ENCODE data around the gene KIF6. TPM values are rescaled to one million over a fixed set of nuclear protein-coding genes. Genes with fewer than 3 reads are reported as not detected.

The KIF6 gene
- total RNA-seq, 1 experiment from 2014 or later: 2.7 TPM

GRCh38 chr6:39540454-39540853 is 184.8 kb downstream of the KIF6 start:
- ChIA-PET CTCF (no interaction called here), POLR2A (ENCODE audit: low non-redundant PET) (no interaction called here)
- H3K36me3 ChIP-seq (ENCODE audit: insufficient read depth, low read length, poor library complexity, severe bottlenecking): no peaks in the 10 kb centered on the region
- H3K4me3 ChIP-seq (ENCODE audit: low read depth, low read length, poor library complexity, severe bottlenecking): no peak overlapping the region
- TF ChIP-seq CTCF (conservative IDR thresholded peaks at IDR 0.05; ENCODE audit: low read depth, low read length) (no peak), EZH2 (IDR thresholded peaks at IDR 0.05; ENCODE audit: borderline replicate concordance, low read depth, low read length, poor library complexity, severe bottlenecking) (no peak)
- no peaks in the 10 kb centered on the region for H3K27me3 ChIP-seq (replicated peaks; ENCODE audit: insufficient read depth, low read depth, low read length, poor library complexity)
- DNase-seq (ENCODE audit: low spot score): no peak
- no peaks in the 10 kb centered on the region for H3K4me1 ChIP-seq (ENCODE audit: insufficient read depth, low read length, poor library complexity, severe bottlenecking)
- H3K9me3 ChIP-seq (ENCODE audit: low read depth, low read length, poor library complexity, severe bottlenecking): no peaks in the 10 kb centered on the region
- no TSS peak for BruUV-seq (replicated peaks)
- no peak overlapping the region for H3K27ac ChIP-seq (ENCODE audit: low read depth, low read length, poor library complexity, severe bottlenecking)
- intact Hi-C loops (cut with micrococcal nuclease; ENCODE audit: unreplicated experiment): no loop called here

- H3K4me1 ChIP-seq (ENCODE audit: insufficient read depth, low read length, poor library complexity, severe bottlenecking): no peaks in the 10 kb centered on the region
- TF ChIP-seq EZH2 (IDR thresholded peaks at IDR 0.05; ENCODE audit: borderline replicate concordance, low read depth, low read length, poor library complexity, severe bottlenecking) (no peak), CTCF (conservative IDR thresholded peaks at IDR 0.05; ENCODE audit: low read depth, low read length) (no peak)
- H3K4me3 ChIP-seq (ENCODE audit: low read depth, low read length, poor library complexity, severe bottlenecking): no peak overlapping the region
- no peaks in the 10 kb centered on the region for H3K27me3 ChIP-seq (replicated peaks; ENCODE audit: insufficient read depth, low read depth, low read length, poor library complexity)
- H3K36me3 ChIP-seq (ENCODE audit: insufficient read depth, low read length, poor library complexity, severe bottlenecking): no peaks in the 10 kb centered on the region
- intact Hi-C loops (cut with micrococcal nuclease; ENCODE audit: unreplicated experiment): no loop called here
- no peak overlapping the region for H3K27ac ChIP-seq (ENCODE audit: low read depth, low read length, poor library complexity, severe bottlenecking)
- no TSS peak for BruUV-seq (replicated peaks)
- ChIA-PET POLR2A (ENCODE audit: low non-redundant PET) (no interaction called here), CTCF (no interaction called here)
- DNase-seq (ENCODE audit: low spot score): peak; percentile 30
- H3K9me3 ChIP-seq (ENCODE audit: low read depth, low read length, poor library complexity, severe bottlenecking): no peaks in the 10 kb centered on the region
Measured at GRCh38 chr6:39530201-39530759, 194.9 kb downstream of the KIF6 start.

GRCh38 chr6:39527792-39528564 is 197.2 kb downstream of the KIF6 start:
- no TSS peak for BruUV-seq (replicated peaks)

More at GRCh38 chr6:39527792-39528564, 197.2 kb downstream of the KIF6 start:
- ChIA-PET CTCF (no interaction called here), POLR2A (ENCODE audit: low non-redundant PET) (no interaction called here)
- no peak overlapping the region for H3K4me3 ChIP-seq (ENCODE audit: low read depth, low read length, poor library complexity, severe bottlenecking)
- no peak overlapping the region for H3K27ac ChIP-seq (ENCODE audit: low read depth, low read length, poor library complexity, severe bottlenecking)
- intact Hi-C loops (cut with micrococcal nuclease; ENCODE audit: unreplicated experiment): no loop called here
- H3K36me3 ChIP-seq (ENCODE audit: insufficient read depth, low read length, poor library complexity, severe bottlenecking): no peaks in the 10 kb centered on the region
- no peak for TF ChIP-seq EZH2 (IDR thresholded peaks at IDR 0.05; ENCODE audit: borderline replicate concordance, low read depth, low read length, poor library complexity, severe bottlenecking)
- TF ChIP-seq CTCF (conservative IDR thresholded peaks at IDR 0.05; ENCODE audit: low read depth, low read length): no peak
- DNase-seq (ENCODE audit: low spot score): no peak
- no peaks in the 10 kb centered on the region for H3K27me3 ChIP-seq (replicated peaks; ENCODE audit: insufficient read depth, low read depth, low read length, poor library complexity)
- no peaks in the 10 kb centered on the region for H3K4me1 ChIP-seq (ENCODE audit: insufficient read depth, low read length, poor library complexity, severe bottlenecking)
- no peaks in the 10 kb centered on the region for H3K9me3 ChIP-seq (ENCODE audit: low read depth, low read length, poor library complexity, severe bottlenecking)
